Inferior parietal cortex (tissue), 1 donor: ENCODE data around the gene MRPS17.
"Not testable (repeated sequence)": the region's sequence is repeated elsewhere in the genome, so short reads cannot be mapped to it uniquely, and the experiment has no call there.

Source experiments
- DNase-seq: peaks from one replicate; pipeline ENCODE4 v3.0.0-alpha.2; 2016; ENCODE audit errors: extremely low spot score

MRPS17 gene

DNA sequence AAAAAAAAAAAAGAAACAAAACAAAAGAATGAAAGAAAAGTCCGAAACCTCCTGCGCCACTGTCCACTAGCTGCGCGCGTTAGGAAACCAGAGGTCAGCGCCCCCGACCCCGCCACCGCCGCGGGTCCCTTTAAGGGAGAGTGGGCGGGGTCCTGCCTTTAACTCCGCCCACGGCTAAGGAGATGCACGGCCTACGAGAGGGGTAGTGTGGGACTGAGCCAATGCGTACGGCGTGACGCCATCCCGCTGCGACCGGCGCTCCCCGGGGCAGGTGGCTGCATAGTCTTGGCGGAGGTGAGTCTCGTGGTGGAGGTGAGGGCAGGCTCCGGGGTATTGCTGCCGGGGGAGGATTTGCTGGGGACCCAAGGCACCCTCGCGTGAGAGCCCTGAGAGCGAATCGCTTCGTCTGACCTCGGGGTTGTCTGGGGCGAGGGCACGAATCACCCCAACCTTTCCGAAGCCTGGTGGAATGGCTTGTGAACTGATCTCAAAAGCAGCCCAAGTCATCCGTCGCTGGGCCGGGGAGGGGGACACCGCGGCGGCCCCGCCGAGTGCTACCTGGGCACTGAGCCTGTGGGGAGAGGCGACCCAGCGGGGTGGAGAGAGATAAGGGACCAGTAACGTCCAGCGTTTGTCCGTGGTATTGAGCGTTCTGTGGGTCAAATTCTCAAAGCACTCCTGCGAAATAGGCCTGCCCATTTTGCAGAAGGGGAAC, at the start of gene MRPS17:
Gene MRPS17, plus strand, starts transcription at position 241 of the 715 bp plus-strand sequence. CDS start 1,319 bp downstream, outside the sequence.
- DNase-seq: peak; percentile 88

DNA sequence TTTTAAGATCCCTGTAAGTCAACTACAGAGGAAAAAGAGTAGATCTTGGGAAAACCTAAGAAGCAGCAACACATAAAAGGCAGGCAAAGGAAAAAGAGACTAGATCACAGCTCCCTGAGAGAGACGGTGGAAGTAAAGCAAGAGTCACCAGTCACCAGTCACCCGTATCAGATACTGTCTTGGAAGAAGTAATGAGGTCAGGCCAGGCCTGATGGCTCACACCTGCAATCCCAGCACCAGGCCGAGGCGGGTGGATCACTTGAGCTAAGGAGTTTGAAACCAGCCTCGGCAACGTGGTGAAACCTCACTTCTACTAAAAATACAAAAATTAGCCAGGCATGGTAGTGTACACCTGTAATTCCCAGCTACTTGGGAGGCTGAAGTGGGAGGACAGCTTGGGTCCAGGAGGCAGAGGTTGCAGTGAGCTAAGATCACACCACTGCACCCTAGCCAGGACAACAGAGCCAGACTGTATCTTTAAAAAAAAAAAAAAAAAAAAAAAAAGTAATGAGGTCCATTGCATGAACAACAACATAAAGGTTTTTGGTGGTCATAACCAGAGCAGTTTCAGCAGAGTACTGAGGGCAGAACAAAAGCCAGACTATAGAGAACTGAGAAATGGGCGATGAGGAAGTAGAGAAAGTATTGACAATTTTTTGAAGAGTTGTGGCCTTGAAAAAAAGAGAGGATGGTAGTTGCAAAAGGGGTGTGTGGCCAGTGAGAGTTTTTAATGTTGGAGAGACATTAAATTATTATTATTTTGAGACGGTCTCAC, 47.5 kb upstream of the MRPS17 start:
- no peak for DNase-seq

- peak; percentile 55 for DNase-seq
These were observed 38.9 kb upstream of the MRPS17 start for GRCh38 chr7:55912748-55913158.

- DNase-seq: no peak
These were observed 33.9 kb upstream of the MRPS17 start for GRCh38 chr7:55917771-55918170.

DNA sequence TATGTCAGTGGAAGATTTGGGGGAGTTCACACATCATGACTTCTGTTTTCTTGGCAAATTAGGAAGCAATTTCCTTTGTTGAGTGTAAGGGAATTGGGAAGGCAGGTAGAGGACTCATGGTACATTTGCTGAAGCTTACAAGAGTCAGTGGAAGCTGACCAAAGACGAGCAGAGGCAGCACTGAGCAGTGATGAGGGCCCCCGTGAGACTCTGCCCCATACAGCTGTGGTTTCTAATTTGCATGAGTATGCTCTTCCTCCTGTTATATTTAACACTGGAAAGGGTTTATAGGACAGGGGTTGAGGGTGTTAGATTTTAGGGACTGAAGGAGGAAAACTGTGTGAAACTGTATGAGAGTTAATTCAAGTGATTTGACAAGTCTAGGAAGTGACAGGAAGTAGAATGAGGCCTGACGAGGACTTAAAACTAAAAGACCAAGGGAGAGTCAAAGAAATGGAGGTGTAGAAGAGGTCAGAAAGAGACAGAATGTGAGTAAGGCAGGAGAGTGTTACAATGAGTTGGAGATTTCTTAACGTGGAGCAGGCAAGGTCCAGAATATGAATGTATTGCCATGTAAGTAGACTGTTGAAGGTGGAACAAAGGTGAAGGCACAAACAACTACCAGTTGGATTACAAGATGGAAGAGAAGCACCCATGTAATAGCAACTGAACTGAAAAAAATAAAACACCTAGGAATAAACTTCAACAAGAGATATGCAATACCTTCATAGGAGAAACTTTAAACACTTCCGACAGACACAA, 23.5 kb upstream of the MRPS17 start:
- DNase-seq: no peak

GRCh38 chr7:55931421-55932151, 20.1 kb upstream of the MRPS17 start:
- no peak for DNase-seq

DNA sequence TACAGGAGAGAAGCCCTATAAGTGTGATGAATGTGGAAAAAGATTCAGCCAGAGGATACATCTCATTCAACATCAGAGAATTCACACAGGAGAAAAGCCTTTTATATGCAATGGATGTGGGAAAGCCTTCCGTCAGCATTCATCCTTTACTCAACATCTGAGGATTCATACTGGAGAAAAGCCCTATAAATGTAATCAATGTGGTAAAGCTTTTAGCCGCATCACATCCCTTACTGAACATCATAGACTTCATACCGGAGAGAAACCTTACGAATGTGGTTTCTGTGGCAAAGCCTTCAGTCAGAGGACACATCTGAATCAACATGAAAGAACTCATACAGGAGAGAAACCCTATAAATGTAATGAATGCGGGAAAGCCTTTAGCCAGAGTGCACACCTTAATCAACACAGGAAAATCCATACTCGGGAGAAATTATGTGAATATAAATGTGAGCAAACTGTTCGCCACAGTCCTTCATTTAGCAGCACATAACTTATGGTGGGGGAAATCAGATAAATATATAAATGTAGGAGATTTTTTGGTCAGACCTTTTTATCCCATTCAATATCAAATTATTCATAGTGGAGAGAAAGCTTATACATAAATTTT, 12.1 kb upstream of the MRPS17 start:
- DNase-seq: no peak

DNA sequence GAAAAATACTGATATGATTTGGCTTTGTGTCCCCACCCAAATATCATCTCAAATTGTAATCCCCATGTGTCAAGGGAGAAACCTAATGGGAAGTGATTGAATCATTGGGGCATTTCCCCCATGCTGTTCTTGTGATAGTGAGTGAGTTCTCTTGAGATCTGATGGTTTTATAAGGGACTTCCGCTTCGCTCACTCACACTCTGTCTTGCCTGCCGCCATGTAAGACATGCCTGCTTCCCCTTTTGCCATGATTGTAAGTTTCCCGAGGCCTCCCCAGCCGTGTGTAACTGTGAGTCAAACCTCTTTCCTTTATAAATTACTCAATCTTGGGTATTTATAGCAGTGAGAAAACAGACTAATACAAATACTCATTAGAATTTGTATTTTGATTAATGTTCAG, 5.1 kb upstream of the MRPS17 start:
- no peak for DNase-seq

DNA sequence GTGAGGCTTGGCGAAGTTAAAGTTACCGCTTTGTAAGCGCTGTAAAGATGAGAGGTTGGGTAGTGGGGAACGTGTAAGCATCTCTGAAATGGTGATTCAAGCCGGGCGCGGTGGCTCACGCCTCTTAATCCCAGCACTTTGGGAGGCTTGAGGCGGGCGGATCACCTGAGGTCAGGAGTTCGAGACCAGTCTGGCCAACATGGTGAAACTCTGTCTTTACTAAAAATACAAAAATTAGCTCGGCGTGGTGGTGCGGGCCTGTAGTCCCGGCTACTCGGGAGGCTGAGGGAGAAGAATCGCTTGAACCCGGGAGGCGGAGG, 635 bp downstream of the MRPS17 start:
- not testable (repeated sequence) for DNase-seq

- no peak for DNase-seq
These were observed 2.2 kb downstream of the MRPS17 start for GRCh38 chr7:55953707-55954475.

- no peak for DNase-seq
These were observed 5.5 kb downstream of the MRPS17 start for GRCh38 chr7:55957190-55957589.

DNA sequence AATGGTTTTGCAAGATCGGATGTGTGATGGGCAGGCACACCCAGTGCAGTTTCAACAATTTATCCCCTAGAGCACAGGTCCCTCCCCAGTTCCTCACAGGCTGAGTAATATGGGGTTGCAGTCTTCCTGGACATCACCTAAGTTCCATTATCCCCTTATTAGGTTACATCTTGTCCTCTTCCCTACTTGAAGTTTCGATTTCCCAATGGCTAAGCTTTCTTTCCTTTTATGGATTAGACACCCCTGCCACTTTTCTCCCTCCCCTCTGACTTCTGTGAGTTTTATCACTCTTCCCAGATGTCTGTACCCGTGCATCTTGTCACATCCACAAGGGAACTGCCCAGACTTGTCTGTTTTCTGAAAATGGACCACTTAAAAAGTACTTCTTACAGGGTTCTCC, 10.3 kb downstream of the MRPS17 start:
- DNase-seq: no peak

- DNase-seq: no peak
These were observed 12.0 kb downstream of the MRPS17 start for GRCh38 chr7:55963584-55964168.

GRCh38 chr7:55964261-55965099, 12.8 kb downstream of the MRPS17 start, which contains the start of gene NIPSNAP2:
Gene NIPSNAP2, plus strand, starts transcription at chr7:55964585. Its CDS starts 25 bp downstream, at chr7:55964610.
- peak; percentile 45 for DNase-seq

GRCh38 chr7:55965100-55965470, 13.4 kb downstream of the MRPS17 start:
- peak; percentile 40 for DNase-seq

DNA sequence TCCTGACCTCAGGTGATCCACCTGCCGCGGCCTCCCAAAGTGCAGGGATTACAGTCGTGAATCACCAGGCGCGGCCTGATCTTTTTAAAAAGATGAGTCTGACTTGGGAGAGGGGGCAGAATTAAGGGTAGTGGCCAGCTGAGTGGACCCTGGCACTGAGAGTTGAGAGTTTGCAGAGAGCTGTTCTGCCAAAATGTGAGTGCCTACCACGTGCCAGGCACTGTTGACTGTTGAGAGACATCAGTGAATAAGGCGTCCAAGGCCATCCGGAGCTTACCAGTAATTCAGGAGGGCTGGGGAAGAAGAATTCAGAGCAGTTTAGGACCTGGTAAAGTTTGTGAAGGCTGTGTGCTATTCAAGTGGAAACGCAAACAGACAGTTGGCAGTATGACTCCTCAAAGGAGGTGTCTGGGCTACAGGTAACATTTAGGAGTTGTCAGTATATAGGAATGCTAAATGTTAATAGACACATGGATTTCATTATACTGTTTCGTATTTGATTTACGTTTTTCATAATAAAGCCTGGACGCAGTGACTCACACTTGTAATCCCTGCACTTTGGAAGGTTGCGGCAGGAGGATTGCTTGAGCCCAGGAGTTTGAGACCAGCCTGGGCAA, 14.2 kb downstream of the MRPS17 start:
- DNase-seq: peak; percentile 13

GRCh38 chr7:55966851-55967250, 15.2 kb downstream of the MRPS17 start:
- peak; percentile 29 for DNase-seq

- no peak for DNase-seq
These were observed 17.7 kb downstream of the MRPS17 start for GRCh38 chr7:55969391-55969790.

- no peak for DNase-seq
These were observed 18.9 kb downstream of the MRPS17 start for GRCh38 chr7:55970561-55970960.
